Lower lobe of right lung (tissue), 2 donors: Measurements from ENCODE around the gene SYT7. TPM values are rescaled to one million over a fixed set of nuclear protein-coding genes. Genes with fewer than 3 reads are reported as not detected.

Experiments used
- ATAC-seq, 2 donors: fragments of 200-7000 bp; cut with Tn5 transposase; one replicate each; pipeline ENCODE4 v1.9.1; 2020 to 2022; ENCODE audit warnings: mild to moderate bottlenecking in 2 of 2, moderate library complexity in 2 of 2
- DNase-seq: peaks from one replicate; pipeline ENCODE4 v3.0.0-alpha.2; 2020
- H3K27ac ChIP-seq: fragments of 200-600 bp; one replicate; pipeline ENCODE4 v1.8.0; 2022
- H3K27me3 ChIP-seq: fragments of 200-600 bp; one replicate; pipeline ENCODE4 v1.8.0; 2022; ENCODE audit warnings: low read depth
- H3K36me3 ChIP-seq: fragments of 200-600 bp; one replicate; pipeline ENCODE4 v1.8.0; 2022; ENCODE audit warnings: mild to moderate bottlenecking
- H3K4me1 ChIP-seq: fragments of 200-600 bp; one replicate; pipeline ENCODE4 v1.8.0; 2022
- H3K4me3 ChIP-seq: fragments of 200-600 bp; one replicate; pipeline ENCODE4 v1.8.0; 2022; ENCODE audit warnings: mild to moderate bottlenecking
- H3K9me3 ChIP-seq: fragments of 200-600 bp; one replicate; pipeline ENCODE4 v1.8.0; 2022
- intact Hi-C: fragments of 100-400 bp; cut with DNase I; formaldehyde crosslinking; loops from one replicate; pipeline ENCODE4 v1.11.0; 2022
- total RNA-seq: library from RNA; stranded (reverse); fragmentation: NEBNext Ultra II Directional; extraction: Animal tissue kit (Norgen Biotek cat#: 25700); gene quantifications from one replicate; pipeline ENCODE4 v1.2.1, GENCODE V29; 2021
- TF ChIP-seq, protein P1 (sequence below): fragments of 200-600 bp; IDR thresholded peaks from one replicate; pipeline ENCODE4 v1.8.0; 2022; ENCODE audit warnings: antibody characterized with exemption, mild to moderate bottlenecking
- donor health status: DM: no; HTN: yes; CAD: no; lungs with severe emphysema.

SYT7 gene
- total RNA-seq, 1 donor from 2014 or later, result 3.8 TPM

DNA sequence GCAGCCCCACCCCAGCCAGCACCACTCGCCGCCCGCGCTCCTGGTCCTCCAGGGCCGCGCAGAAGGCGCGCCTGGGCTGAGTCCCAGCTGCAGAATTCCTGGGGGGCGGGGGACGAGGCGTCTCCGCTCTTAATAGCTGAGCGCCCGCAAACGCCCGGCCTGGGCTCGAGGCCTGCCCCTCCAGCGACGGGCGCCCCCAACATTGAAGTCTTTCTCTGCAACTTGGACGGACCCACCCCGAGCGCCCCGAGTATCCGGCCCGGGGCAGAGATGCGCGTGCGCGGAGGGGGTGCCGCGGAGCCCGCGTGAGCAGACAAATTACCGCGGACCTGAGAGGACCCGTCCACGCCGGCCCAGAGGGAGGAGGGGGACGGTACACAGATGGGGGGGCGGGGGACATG, 6.7 kb upstream of the SYT7 start:
- peak; percentile 83 to 86 for ATAC-seq
- intact Hi-C loops, result no loop called here
- Histone ChIP-seq H3K36me3 (no peaks in the 10 kb centered on the region), H3K27ac (peak overlapping the region; percentile 67), H3K4me3 (peak overlapping the region; percentile 63), H3K9me3 (no peaks in the 10 kb centered on the region), H3K27me3 (peaks cover 8% of the 10 kb centered on the region), H3K4me1 (peaks cover 23% of the 10 kb centered on the region)
- peak; percentile 70 for DNase-seq
- TF ChIP-seq, protein P1, sequence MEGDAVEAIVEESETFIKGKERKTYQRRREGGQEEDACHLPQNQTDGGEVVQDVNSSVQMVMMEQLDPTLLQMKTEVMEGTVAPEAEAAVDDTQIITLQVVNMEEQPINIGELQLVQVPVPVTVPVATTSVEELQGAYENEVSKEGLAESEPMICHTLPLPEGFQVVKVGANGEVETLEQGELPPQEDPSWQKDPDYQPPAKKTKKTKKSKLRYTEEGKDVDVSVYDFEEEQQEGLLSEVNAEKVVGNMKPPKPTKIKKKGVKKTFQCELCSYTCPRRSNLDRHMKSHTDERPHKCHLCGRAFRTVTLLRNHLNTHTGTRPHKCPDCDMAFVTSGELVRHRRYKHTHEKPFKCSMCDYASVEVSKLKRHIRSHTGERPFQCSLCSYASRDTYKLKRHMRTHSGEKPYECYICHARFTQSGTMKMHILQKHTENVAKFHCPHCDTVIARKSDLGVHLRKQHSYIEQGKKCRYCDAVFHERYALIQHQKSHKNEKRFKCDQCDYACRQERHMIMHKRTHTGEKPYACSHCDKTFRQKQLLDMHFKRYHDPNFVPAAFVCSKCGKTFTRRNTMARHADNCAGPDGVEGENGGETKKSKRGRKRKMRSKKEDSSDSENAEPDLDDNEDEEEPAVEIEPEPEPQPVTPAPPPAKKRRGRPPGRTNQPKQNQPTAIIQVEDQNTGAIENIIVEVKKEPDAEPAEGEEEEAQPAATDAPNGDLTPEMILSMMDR, result no peak

DNA sequence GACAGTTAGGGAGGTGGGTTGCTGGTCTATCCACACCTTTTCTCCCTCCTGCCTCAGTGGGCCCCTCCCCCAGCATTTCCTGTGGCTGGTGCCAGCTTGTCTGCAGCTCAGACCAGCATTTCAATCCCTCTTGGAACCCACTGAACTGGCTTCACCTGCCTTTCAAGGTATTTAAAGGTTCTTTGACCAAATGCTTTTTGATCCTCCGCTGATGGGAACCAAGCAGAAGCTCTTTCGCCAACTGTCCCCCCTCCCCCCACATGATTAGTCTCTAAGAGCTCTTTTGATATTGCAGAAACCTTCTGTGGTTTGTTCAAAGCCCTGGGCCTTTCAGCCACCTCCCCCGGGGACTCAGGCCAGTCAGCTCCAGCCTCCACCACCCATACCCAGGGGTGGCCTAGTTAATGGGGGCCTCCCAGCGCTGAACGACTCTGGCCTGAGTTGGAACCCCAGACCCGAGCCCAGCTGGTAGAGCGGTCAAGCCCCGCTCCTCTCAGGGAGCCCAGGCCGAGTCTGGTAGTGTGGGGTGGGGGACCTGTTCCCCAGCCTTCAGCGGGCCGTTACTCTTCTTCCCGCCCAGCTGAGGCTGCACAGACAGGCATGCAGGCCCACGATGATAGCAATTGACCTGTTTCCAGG, 6.0 kb upstream of the SYT7 start:
- Histone ChIP-seq H3K9me3 (no peaks in the 10 kb centered on the region), H3K27me3 (peaks cover 8% of the 10 kb centered on the region), H3K4me3 (peak overlapping the region; percentile 63), H3K36me3 (no peaks in the 10 kb centered on the region), H3K27ac (peak overlapping the region; percentile 67), H3K4me1 (peaks cover 23% of the 10 kb centered on the region)
- TF ChIP-seq, protein P1, result no peak
- intact Hi-C loops, result no loop called here
- DNase-seq (no peak), ATAC-seq (no peak)

DNA sequence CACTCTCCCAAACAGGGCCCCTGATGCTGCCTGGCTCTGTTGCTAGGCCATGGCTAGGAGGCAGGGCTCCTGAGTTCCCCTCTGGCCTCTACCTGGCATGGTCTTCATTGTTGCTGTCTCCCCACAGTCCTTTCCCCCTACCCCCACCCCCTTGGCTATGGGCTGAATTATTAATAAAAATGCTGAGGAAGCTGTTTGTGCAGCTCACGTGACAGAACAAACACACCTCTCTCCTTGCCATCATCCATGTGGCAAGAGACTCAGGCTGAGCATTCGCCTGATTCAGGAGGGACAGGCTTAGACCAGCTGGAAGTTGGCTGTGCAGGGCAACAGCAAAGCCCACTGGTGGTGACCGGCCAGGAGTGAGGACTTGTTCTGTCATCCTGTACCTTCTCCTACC, 4.2 kb upstream of the SYT7 start:
- Histone ChIP-seq H3K4me3 (no peak overlapping the region), H3K36me3 (no peaks in the 10 kb centered on the region), H3K27me3 (peaks cover 14% of the 10 kb centered on the region), H3K9me3 (no peaks in the 10 kb centered on the region), H3K27ac (no peak overlapping the region), H3K4me1 (peaks cover 31% of the 10 kb centered on the region)
- intact Hi-C loops, result no loop called here
- ATAC-seq, result no peak
- no peak for DNase-seq
- TF ChIP-seq, protein P1, result no peak

DNA sequence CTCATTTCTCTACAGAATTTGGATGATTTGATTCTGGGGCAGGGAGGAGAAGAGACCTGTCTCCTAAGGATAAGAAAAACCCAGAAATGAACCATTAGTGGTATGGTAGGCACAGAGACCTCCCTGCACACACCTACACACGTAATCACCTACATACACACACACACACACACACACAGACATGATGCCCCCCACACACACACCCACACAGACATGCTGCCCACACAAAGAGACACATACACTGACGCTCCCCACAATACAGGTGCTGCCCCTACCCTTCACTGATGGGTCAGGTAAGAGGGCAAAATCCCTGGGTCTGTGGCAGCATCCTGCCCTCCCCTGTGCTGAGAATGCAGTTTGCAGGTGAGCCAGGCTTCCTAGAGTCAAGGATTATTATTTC, 1.1 kb upstream of the SYT7 start:
- Histone ChIP-seq H3K4me1 (peaks cover 13% of the 10 kb centered on the region), H3K27me3 (peaks cover 22% of the 10 kb centered on the region), H3K36me3 (no peaks in the 10 kb centered on the region), H3K4me3 (peak overlapping the region; percentile 57), H3K27ac (no peak overlapping the region), H3K9me3 (no peaks in the 10 kb centered on the region)
- TF ChIP-seq, protein P1, result no peak
- ATAC-seq (no peak), DNase-seq (no peak)
- intact Hi-C loops, result no loop called here

DNA sequence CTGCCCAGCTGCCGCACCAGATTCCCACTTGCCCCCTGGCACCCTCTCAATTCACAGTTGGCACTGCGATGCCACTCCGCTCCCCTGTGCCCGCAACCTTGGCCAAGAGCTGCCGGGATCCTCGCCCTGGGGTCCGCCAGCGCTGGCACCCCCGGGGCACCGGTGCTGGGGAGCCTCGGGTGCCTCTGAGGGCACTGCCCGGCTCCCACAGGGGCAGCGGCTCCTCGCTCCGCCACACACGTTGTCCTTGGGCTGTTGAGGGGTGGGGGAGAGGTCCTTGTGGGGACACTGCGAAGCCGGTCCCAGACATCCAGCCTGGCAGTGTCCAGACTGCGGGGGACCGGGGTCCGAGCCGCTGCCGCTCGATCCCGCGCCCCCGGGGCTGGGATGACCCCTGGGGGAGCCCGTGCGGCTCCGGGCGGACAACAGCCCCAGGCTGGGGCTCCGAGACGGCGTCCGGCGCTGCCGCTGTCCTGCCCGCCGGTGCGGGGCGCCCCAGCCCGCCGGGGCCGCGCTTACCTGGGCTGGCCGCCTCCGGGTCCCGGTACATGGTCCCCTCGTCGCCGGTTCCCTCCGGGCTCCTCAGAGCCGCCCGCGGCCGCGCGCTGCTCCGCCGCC, 496 bp downstream of the SYT7 start:
- Histone ChIP-seq H3K4me3 (peak overlapping the region; percentile 57), H3K9me3 (no peaks in the 10 kb centered on the region), H3K27me3 (peaks cover 18% of the 10 kb centered on the region), H3K36me3 (no peaks in the 10 kb centered on the region), H3K27ac (no peak overlapping the region), H3K4me1 (peaks cover 11% of the 10 kb centered on the region)
- TF ChIP-seq, protein P1, result peak; percentile 27
- DNase-seq, result no peak
- intact Hi-C loops, result no loop called here
- ATAC-seq, result peak; percentile 1 to 7
